ENCODE results near the gene CEP162.
"Not testable (repeated sequence)": the region's sequence is repeated elsewhere in the genome, so short reads cannot be mapped to it uniquely, and the experiment has no call there.

The CEP162 gene

GRCh38 chr6:84191802-84192201, 35.6 kb downstream of the CEP162 start:
- in situ Hi-C loops (cut with HindIII; ENCODE audit: low sequenced_read_pairs): no loop called here

GRCh38 chr6:84189356-84189755, 38.1 kb downstream of the CEP162 start:
- DNase-seq (ENCODE audit: low read depth); in situ Hi-C loops (cut with HindIII; ENCODE audit: low sequenced_read_pairs); H3K4me3 ChIP-seq (ENCODE audit: low read depth, low read length): not testable (repeated sequence)

More at GRCh38 chr6:84191802-84192201, 35.6 kb downstream of the CEP162 start:
- no peak for DNase-seq (ENCODE audit: low read depth)
- no peak for TF ChIP-seq CTCF (IDR thresholded peaks at IDR 0.05; ENCODE audit: low read depth, low read length, missing control alignments)
- no peak overlapping the region for H3K4me3 ChIP-seq (ENCODE audit: low read depth, low read length)

- in situ Hi-C loops (cut with HindIII; ENCODE audit: low sequenced_read_pairs): no loop called here
- no peak for TF ChIP-seq CTCF (IDR thresholded peaks at IDR 0.05; ENCODE audit: low read depth, low read length, missing control alignments)
Observed at GRCh38 chr6:84183430-84183829, 44.0 kb downstream of the CEP162 start.

GRCh38 chr6:84182001-84182400, 45.4 kb downstream of the CEP162 start:
- H3K4me3 ChIP-seq (ENCODE audit: low read depth, low read length): no peak overlapping the region
- in situ Hi-C loops (cut with HindIII; ENCODE audit: low sequenced_read_pairs): no loop called here

More at GRCh38 chr6:84183430-84183829, 44.0 kb downstream of the CEP162 start:
- H3K4me3 ChIP-seq (ENCODE audit: low read depth, low read length): no peak overlapping the region
- DNase-seq (ENCODE audit: low read depth): no peak

GRCh38 chr6:84177241-84177640, 50.2 kb downstream of the CEP162 start:
- TF ChIP-seq CTCF (IDR thresholded peaks at IDR 0.05; ENCODE audit: low read depth, low read length, missing control alignments): no peak
- in situ Hi-C loops (cut with HindIII; ENCODE audit: low sequenced_read_pairs): no loop called here

More at GRCh38 chr6:84182001-84182400, 45.4 kb downstream of the CEP162 start:
- TF ChIP-seq CTCF (IDR thresholded peaks at IDR 0.05; ENCODE audit: low read depth, low read length, missing control alignments): no peak
- DNase-seq (ENCODE audit: low read depth): no peak

GRCh38 chr6:84172574-84172973, 54.9 kb downstream of the CEP162 start:
- in situ Hi-C loops (cut with HindIII; ENCODE audit: low sequenced_read_pairs): no loop called here
- TF ChIP-seq CTCF (IDR thresholded peaks at IDR 0.05; ENCODE audit: low read depth, low read length, missing control alignments): no peak

More at GRCh38 chr6:84177241-84177640, 50.2 kb downstream of the CEP162 start:
- no peak overlapping the region for H3K4me3 ChIP-seq (ENCODE audit: low read depth, low read length)
- no peak for DNase-seq (ENCODE audit: low read depth)

GRCh38 chr6:84172080-84172479, 55.4 kb downstream of the CEP162 start:
- no peak overlapping the region for H3K4me3 ChIP-seq (ENCODE audit: low read depth, low read length)
- in situ Hi-C loops (cut with HindIII; ENCODE audit: low sequenced_read_pairs): no loop called here
- no peak for DNase-seq (ENCODE audit: low read depth)
- TF ChIP-seq CTCF (IDR thresholded peaks at IDR 0.05; ENCODE audit: low read depth, low read length, missing control alignments): no peak

More at GRCh38 chr6:84172574-84172973, 54.9 kb downstream of the CEP162 start:
- no peak overlapping the region for H3K4me3 ChIP-seq (ENCODE audit: low read depth, low read length)
- no peak for DNase-seq (ENCODE audit: low read depth)
